NCI-H2107 treated with DMSO at 0.1 percent for 48 hours (cell line): Measurements from ENCODE around the gene SOAT1.

ENCODE experiments used
- DNase-seq: peaks from one replicate; lab custom pipeline; 2025; ENCODE audit not compliant: unreplicated experiment; lab: John Stamatoyannopoulos, UW

SOAT1 gene

GRCh38 chr1:179303200-179303785 is 9.7 kb downstream of the SOAT1 start:
- no peak for DNase-seq

- DNase-seq: no peak
Measured at GRCh38 chr1:179305450-179305849, 11.9 kb downstream of the SOAT1 start.

GRCh38 chr1:179310291-179310690 is 16.7 kb downstream of the SOAT1 start:
- no peak for DNase-seq

- DNase-seq: no peak
Measured at GRCh38 chr1:179310721-179311120, 17.1 kb downstream of the SOAT1 start.

GRCh38 chr1:179311149-179311700 is 17.6 kb downstream of the SOAT1 start:
- no peak for DNase-seq

GRCh38 chr1:179313004-179313403 is 19.4 kb downstream of the SOAT1 start:
- no peak for DNase-seq

- no peak for DNase-seq
Measured at GRCh38 chr1:179314928-179315327, 21.3 kb downstream of the SOAT1 start.

GRCh38 chr1:179318491-179318890 is 24.9 kb downstream of the SOAT1 start:
- DNase-seq: no peak

- no peak for DNase-seq
Measured at GRCh38 chr1:179321533-179322216, 28.1 kb downstream of the SOAT1 start.

GRCh38 chr1:179322557-179322956 is 29.0 kb downstream of the SOAT1 start:
- DNase-seq: no peak

- DNase-seq: no peak
Measured at GRCh38 chr1:179323436-179323835, 29.8 kb downstream of the SOAT1 start.

GRCh38 chr1:179325836-179326235 is 32.2 kb downstream of the SOAT1 start:
- DNase-seq: no peak

- no peak for DNase-seq
Measured at GRCh38 chr1:179326746-179327145, 33.1 kb downstream of the SOAT1 start.

GRCh38 chr1:179327196-179327595 is 33.6 kb downstream of the SOAT1 start:
- no peak for DNase-seq

GRCh38 chr1:179327679-179328078 is 34.1 kb downstream of the SOAT1 start:
- DNase-seq: no peak

GRCh38 chr1:179329862-179330261 is 36.3 kb downstream of the SOAT1 start:
- DNase-seq: no peak

GRCh38 chr1:179334440-179334839 is 40.8 kb downstream of the SOAT1 start:
- DNase-seq: no peak

GRCh38 chr1:179337288-179337687 is 43.7 kb downstream of the SOAT1 start:
- DNase-seq: no peak

GRCh38 chr1:179337942-179338560 is 44.5 kb downstream of the SOAT1 start:
- no peak for DNase-seq

- no peak for DNase-seq
Measured at GRCh38 chr1:179340918-179341317, 47.3 kb downstream of the SOAT1 start.

GRCh38 chr1:179341943-179342547 is 48.4 kb downstream of the SOAT1 start:
- no peak for DNase-seq
